Activated gamma-delta T cell (primary cell): ENCODE data around the gene CTRL.
"Not testable (repeated sequence)": the region's sequence is repeated elsewhere in the genome, so short reads cannot be mapped to it uniquely, and the experiment has no call there.

Source experiments
- DNase-seq: peaks from one replicate; lab custom pipeline; 2025; lab: John Stamatoyannopoulos, UW

Gene CTRL

GRCh38 chr16:67941469-67942199 is 10.0 kb upstream of the CTRL start:
- DNase-seq = no peak

GRCh38 chr16:67940446-67941089 is 8.9 kb upstream of the CTRL start:
- DNase-seq = no peak

GRCh38 chr16:67939507-67940445 is 8.1 kb upstream of the CTRL start:
- no peak for DNase-seq

GRCh38 chr16:67937713-67938112 is 6.1 kb upstream of the CTRL start:
- DNase-seq = not testable (repeated sequence)

- DNase-seq = no peak
These were observed 5.4 kb upstream of the CTRL start for GRCh38 chr16:67936880-67937605.

- no peak for DNase-seq
These were observed 4.6 kb upstream of the CTRL start, which contains the start of gene PSMB10 for GRCh38 chr16:67936124-67936879. Gene PSMB10 (minus strand): TSS chr16:67936850. CDS start chr16:67936749, 101 bp downstream.

GRCh38 chr16:67935402-67936123 is 3.9 kb upstream of the CTRL start:
- peak; percentile 83 for DNase-seq

- no peak for DNase-seq
These were observed 3.4 kb upstream of the CTRL start for GRCh38 chr16:67935101-67935401.

- no peak for DNase-seq
These were observed 2.8 kb upstream of the CTRL start for GRCh38 chr16:67934306-67935100.

GRCh38 chr16:67933805-67934204 is 2.1 kb upstream of the CTRL start:
- DNase-seq = no peak

GRCh38 chr16:67932462-67932840 is 789 bp upstream of the CTRL start:
- no peak for DNase-seq

GRCh38 chr16:67930678-67931211 is 917 bp downstream of the CTRL start:
- DNase-seq = no peak

- DNase-seq = no peak
These were observed 1.5 kb downstream of the CTRL start for GRCh38 chr16:67930191-67930590.

GRCh38 chr16:67928561-67929364 is 2.9 kb downstream of the CTRL start:
- no peak for DNase-seq

- DNase-seq = no peak
These were observed 3.5 kb downstream of the CTRL start for GRCh38 chr16:67928147-67928546.

GRCh38 chr16:67927131-67927941 is 4.3 kb downstream of the CTRL start:
- no peak for DNase-seq

GRCh38 chr16:67926181-67926750 is 5.4 kb downstream of the CTRL start:
- DNase-seq = no peak
